NCI-H2081 treated with DMSO at 0.1 percent for 48 hours (cell line): Measurements from ENCODE around the gene AJUBA.
"Not testable (repeated sequence)": the region's sequence is repeated elsewhere in the genome, so short reads cannot be mapped to it uniquely, and the experiment has no call there.

Experiments used
- DNase-seq: peaks from one replicate; lab custom pipeline; 2025; lab: John Stamatoyannopoulos, UW

AJUBA gene

DNA sequence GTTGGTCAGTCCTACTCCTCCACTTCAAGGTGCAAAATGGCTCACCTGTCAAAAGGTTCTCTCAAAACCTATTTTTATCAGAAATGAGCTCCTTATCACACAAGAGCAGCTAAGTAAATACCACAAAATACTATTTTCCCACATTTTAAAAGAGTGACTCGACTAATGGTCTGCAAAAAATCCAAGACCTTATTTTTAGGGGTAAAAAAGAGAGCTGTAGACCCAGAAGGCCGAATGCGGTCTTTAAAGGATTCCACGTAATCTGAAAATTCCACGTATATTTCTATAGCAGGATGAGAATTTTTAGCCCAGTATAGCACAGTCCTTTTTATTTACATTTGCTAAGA is 23.8 kb upstream of the AJUBA start:
- no peak for DNase-seq

- no peak for DNase-seq
Measured at GRCh38 chr14:23005451-23006187, 23.3 kb upstream of the AJUBA start.

DNA sequence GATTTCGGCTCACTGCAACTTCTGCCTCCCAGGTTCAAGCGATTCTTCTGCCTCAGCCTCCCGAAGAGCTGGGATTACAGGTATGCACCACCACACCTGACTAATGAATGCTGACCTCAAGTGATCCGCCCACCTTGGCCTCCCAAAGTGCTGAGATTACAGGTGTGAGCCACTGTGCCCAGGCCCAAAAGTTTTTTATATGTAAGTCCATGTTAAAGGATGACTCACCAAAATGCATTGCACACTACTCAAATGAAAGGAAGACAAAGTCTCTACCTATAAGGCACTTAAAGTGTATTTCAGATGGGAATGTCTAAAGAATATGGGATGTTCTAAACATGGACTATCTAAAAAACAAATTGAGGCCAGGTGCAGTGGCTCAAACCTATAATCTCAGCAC is 21.9 kb upstream of the AJUBA start:
- not testable (repeated sequence) for DNase-seq

DNA sequence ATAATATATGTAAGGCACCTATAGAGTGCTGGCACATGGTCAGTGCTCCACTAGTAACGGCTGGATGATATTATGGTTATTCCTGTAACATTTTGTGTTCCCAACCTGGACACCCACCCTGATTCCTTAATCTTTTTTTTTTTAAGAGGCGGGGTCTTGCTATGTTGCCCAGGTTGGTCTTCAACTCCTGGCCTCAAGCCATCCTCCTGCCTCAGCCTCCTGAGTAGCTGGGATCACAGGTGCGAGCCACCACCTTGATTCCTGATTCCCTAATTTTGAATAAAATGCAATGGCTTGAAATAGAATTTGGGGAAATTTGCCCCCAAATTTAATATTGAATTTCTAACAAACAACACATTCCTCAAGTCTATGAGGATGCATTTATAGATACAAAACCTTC is 20.2 kb upstream of the AJUBA start:
- no peak for DNase-seq

GRCh38 chr14:23000860-23001259 is 18.5 kb upstream of the AJUBA start:
- no peak for DNase-seq

DNA sequence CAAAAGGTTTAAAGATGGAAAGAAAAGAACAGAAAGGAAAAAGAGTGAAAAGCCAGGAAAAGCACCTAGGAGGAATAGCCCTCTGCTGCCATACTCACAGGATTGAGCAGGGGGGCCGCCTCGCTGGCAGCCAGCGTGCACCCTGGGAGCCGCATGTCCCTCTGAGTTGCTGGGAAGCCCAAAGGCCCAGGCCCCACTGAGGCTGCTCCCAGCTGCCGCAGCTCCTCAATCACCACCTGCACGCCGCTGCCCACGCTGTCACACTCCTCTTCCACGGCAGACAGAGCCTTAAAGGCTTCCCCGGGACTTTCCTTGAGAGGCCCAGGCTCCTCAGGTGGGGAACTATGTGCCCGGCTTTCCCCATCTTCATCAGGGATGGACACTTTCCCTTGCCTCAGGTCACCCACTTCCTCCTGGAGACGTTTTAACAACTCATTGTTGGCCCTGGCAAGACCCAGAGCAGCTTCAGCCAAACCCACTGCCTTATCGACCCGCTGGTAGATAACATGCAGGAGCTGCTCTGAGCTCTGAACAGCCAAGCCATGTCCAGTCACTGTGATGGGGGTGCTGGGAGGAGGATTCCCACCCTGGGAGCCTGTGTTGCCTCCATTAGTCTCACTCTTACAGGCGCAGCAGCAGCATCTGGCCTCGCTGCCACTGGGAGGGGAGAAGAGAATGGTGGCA is 16.1 kb upstream of the AJUBA start:
- no peak for DNase-seq

DNA sequence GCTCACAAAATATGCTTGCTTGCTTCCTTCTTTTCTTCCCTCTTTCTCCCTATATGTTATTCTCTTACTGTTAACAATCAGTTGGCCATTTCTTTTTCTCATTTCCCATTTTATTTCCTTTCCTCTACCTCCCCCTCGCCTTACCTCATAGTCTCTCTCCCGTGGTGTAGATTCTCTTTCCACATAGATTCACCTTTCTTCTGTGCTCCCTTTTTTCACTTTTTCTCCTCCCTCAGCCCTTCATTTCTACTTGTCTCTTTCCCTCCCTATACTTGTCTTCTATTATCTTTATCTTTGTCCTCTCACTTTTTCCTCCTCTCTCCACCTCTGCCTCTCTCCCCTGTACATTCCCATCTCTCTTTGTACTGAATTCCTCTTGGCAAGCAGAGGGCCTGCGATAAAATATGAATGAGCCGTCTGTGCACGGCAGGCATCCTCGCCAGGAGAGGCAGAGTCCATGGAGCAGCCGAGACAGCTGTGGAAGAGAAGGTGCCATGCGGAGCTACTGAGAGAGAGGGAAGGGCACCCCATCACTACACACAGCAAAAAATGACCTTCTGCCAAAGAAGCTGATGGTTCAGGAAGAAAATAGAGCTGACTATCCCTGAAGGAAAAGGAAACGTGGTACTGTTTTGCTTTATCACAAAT is 15.4 kb upstream of the AJUBA start:
- no peak for DNase-seq

DNA sequence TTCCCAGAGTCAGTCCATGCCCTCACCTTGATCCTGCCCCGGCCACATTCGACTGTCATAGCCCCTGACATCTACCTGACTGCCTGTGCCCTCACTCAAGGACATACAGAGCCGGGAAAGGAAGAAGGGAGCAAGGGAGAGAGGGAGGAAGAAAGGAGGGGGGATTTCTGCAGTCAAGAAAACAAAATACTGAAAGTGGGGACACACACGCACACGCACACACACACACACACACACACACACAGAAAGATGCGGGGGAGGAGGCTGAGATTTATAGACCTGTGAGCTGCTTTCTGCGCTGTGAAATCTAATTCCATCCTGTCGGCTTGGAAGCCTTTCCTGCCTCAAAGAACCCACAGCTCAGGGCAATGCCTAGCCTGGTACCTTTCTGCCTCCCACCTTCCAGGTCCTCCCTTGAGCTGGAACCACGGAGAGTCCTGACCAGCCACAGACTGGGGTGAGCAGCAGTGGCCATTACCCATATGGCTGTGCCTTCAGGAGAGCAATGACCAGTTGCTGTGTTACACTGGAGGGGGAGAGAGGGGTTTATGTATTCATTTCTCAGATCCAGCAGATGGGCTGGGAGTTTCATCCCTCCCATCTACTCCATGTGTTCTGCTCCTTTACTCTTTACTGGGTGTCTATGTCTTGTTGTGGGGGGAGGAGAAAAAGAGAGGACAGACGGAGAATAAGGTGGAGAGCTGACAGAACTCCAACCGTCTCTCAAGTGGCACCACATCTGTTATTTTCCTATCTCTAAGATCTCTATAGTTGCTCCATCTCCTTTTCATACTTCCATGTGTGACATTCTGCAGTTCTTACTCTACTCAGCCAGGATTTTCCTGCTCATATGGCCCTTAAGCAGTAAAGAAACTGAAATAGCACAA is 14.7 kb upstream of the AJUBA start:
- no peak for DNase-seq

DNA sequence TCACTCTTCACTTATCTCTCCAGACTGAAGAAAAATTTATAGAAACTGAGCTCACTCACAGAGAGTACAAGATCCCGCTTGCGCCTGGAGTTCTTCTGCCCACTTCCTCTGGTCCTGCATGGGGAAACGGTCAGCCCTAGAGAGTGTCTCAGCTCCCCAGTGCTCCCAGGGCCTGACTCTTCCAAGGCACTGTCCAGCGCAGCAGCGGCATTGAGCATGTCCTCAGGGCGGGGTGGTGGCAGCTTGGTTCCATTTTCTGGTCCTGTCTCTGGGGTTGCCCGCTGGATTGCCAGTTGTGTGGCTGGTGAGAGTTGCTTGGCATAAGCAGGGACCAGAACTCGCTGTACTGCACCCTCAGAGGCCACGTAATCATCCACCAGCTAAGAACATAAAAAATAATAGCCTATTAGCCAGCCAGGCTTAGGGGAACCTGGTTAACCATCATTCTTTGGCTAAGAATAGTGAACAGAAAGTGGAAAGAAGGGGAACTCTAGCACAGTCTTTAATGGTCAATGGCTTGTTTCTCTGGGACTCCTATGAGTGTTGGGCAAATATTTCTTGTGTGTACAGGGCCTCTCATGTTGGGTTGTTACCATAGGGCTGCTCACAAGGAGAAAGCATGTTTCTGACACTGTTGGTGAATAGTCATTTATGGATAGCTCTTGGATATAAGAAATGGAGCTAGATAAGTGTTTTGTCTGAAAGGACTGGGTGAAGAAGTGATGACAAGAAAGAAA is 13.7 kb upstream of the AJUBA start:
- no peak for DNase-seq

DNA sequence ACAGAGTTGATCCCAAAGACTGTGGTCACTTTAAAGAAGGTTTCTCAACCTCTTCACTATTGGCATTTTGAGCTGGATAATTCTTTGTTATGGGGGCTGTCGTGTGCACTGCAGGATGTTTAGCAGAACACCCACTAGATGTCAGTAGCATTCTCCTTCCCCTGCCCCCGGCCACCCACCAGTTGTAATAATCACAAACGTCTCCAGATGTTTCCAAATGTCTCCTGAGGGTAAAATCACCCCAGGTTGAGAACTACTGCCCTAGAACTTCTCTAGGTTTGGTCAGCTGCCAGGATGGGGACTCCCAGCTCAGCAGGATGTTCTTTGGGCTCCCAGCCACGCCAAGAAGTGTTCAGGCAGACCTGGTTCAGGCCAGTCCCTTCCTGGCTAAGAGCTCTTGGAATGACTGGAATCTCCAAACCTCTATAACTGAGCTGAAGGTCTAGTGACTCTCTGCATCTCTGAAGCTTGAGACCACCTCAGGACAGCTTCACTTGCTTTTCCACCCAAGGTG is 12.5 kb upstream of the AJUBA start:
- DNase-seq: no peak

DNA sequence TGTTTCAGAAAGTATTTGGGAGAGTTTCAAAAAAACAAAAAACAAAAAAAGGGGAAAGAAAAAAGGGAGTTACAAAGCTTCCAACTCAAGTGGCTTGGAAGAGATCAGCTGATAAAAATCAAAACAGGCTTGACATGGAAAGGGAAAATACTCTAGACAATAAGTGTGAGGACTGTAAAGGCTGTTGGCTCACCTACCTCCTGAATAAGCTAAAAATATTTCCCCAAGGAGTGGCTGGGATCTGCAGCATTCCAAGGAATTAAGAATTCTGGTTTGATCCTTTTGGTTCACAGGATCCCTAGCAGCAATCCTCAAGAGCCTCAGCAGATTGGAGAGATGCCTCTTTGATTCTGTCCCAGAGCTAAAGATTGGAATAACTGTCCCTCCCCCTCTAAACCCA is 11.2 kb upstream of the AJUBA start:
- DNase-seq: no peak

GRCh38 chr14:22991852-22992251 is 9.5 kb upstream of the AJUBA start:
- no peak for DNase-seq

DNA sequence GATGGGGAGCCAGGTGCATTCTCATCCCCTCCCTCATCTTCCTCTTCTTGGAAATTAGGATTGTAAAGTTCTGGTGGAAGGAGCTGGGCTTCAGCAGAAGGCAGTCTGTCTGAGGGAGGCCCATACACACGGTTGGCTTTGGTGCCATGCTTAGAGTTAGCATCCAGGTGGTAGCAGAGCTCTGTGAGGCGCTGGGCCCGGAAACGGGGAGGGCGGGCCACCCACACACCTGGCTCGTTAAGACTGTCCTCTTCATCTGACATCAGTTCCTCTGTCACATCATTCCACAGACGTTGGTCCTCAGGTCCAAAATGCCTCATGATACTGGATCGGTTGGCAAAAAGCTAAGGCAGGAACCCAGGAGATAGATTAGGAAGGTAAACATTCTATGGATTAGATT is 4.9 kb upstream of the AJUBA start:
- no peak for DNase-seq

DNA sequence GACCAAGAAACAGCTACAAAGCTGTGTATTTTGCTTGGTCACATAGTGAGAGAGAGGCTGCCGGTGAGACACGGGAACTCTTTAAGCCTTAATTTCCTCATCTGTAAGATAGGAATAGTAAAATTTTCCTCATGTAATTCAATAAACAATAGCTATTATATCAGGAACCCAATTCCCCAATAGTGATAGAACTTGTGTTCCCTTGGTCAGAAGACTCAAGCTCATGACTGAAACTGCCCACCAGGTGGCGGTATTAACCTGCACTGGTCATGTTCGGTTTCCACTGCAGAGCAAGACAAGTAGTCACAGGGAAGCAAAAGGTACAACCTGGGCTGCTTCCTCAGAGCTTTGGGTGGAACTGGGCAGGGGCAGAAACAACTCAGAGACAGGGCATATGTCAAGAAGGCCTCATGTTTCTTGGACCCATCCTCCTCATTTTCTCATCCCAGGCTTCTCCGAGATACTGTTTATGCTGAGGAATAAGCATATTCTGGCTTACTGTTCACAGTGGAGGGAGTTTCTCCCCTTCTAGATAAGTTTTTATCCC is 4.2 kb upstream of the AJUBA start:
- peak; percentile 15 for DNase-seq

GRCh38 chr14:22985894-22986507 is 3.6 kb upstream of the AJUBA start:
- no peak for DNase-seq

- DNase-seq: no peak
Measured at GRCh38 chr14:22984959-22985658, 2.8 kb upstream of the AJUBA start.

DNA sequence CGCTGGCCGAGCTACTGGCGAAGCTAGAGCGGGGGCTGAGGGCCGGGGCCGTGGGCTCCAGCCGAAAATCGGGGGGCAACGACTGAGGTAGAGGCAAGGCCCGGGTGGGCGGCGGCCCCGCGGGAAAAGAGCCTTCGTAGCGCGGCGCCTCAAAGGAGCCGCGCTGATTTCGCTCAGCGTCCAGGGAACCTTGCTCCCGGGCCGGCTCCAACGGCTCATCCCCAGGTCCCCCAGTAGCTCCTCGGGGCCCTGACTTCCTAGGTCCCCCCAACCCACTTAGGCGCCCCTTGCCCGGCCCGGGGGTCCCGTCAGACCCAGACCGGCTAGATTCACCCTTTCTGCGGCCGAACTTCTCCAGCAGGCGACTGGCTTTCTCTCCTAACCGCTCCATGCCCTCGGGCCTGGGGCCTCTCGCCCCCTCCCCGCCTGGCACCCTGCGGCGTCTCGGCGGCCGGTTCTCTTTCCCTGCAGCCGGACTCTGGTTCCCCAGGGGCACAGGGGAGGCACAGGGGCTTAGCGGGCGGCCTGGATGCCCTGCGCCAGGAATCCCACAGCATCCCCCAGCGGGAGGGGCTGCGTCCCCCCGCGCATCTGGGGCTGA is 375 bp downstream of the AJUBA start:
- DNase-seq: no peak

DNA sequence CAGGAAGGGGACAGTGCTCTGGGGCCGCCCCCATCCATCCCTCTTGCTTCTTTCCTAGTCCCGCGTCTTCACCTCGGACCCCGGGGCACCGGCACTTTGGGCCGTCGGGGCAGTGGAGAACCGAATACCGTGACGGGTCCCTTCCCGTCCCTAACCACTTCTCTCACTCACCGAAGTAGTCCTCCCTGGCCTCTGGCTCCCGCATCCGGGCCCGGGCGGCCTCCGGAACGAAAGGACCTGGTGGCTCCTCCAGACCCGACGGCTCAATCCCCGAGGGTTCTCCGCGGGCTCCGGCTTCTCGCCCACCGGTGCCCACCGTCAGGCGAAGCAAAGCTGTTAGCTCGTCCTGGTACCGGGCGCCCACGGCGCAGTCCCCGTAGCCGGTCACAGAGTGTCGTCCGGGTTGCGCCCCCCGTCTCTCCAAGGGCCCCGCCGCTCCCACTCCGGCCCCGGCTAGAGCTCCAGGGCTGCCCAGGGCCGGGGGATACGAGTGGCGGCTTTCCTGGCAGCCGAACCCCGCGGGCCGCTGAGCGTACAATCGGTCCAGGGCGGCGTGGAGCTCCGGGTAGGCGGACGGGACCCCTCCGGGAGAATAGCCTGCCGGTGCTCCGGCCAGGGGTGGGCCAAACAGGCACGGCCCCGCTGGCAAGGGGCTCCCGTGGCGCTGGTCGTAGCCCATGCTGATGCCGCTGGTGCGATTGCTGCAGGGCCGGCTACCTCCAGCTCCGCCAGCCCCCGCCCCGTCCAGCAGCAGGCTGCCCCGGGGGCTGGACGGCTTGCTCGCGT is 1.1 kb downstream of the AJUBA start:
- no peak for DNase-seq

DNA sequence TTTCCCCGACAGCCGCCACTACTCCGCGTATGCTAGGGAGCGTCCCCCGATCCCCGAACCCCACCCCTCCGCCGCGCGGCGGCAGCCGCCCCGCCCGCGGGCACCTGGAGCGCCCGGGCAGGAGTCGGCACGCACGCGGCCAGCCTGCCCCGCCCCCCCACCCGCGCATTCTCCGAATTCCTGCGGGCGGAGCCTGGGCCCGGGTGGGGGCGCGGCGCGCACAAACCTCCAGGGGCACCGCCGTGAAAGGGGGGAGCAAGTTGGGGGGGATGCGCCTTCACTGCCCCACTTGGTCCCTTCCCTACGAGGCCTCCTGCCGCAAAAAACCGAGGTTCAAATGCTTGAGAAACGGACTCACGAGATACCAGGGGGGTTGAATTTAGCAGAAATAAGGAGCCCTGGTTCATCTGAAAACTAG is 1.7 kb downstream of the AJUBA start:
- no peak for DNase-seq
